IMR-90 (cell line): ENCODE results near the gene PARVB. TPM values are rescaled to one million over a fixed set of nuclear protein-coding genes. Genes with fewer than 3 reads are reported as not detected.

Source experiments
- ATAC-seq: fragments of 200-7000 bp; cut with Tn5 transposase; 2 replicates; pipeline ENCODE4 v1.9.1; 2020; ENCODE audit warnings: low read depth, mild to moderate bottlenecking, moderate library complexity
- BruUV-seq: library from RNA; stranded (reverse); fragments of 400-500 nt; replicated peaks from 2 replicates; lab custom pipeline; 2021; lab: Mats Ljungman, UMichigan
- CTCF ChIA-PET: fragments of 300-600 bp; formaldehyde crosslinking; extraction: SDS; loops from one replicate; lab custom pipeline; 2021; ENCODE audit warnings: antibody characterized with exemption; lab: Yijun Ruan, JAX
- POLR2A ChIA-PET: fragments of 300-600 bp; sonication (Branson Sonifier 250); formaldehyde crosslinking; loops from one replicate; lab custom pipeline; 2022; ENCODE audit warnings: antibody characterized with exemption; ENCODE audit not compliant: unreplicated experiment; lab: Charles Lee
- DNase-seq: peaks from one replicate; pipeline ENCODE4 v3.0.0; 2013
- H2AFZ ChIP-seq: replicated peaks from 2 replicates; pipeline ENCODE3; 2013; ENCODE audit warnings: low read length, mild to moderate bottlenecking; ENCODE audit not compliant: poor library complexity
- H2AK5ac ChIP-seq: 2 replicates; pipeline ENCODE4 v1.6.1; 2013; ENCODE audit warnings: low read depth, low read length, inconsistent platforms
- H2AK9ac ChIP-seq: replicated peaks from 2 replicates; pipeline ENCODE3; 2013; ENCODE audit warnings: mild to moderate bottlenecking, low read depth, low read length, moderate library complexity; ENCODE audit not compliant: poor library complexity
- H2BK120ac ChIP-seq: 2 replicates; pipeline ENCODE4 v1.6.1; 2013; ENCODE audit warnings: low read depth, low read length, inconsistent platforms
- H2BK15ac ChIP-seq: 3 replicates; pipeline ENCODE4 v1.6.1; 2013; ENCODE audit warnings: low read depth, low read length, inconsistent platforms
- H2BK20ac ChIP-seq: 2 replicates; pipeline ENCODE4 v1.6.1; 2013; ENCODE audit warnings: low read depth, mild to moderate bottlenecking, inconsistent platforms, low read length, moderate library complexity
- H2BK5ac ChIP-seq: 2 replicates; pipeline ENCODE4 v1.6.1; 2013; ENCODE audit warnings: mild to moderate bottlenecking, low read depth, low read length, inconsistent platforms; ENCODE audit not compliant: poor library complexity, severe bottlenecking
- H3K14ac ChIP-seq: replicated peaks from 2 replicates; pipeline ENCODE4 v1.6.1; 2013; ENCODE audit warnings: low read depth, low read length, inconsistent platforms
- H3K18ac ChIP-seq: 2 replicates; pipeline ENCODE4 v1.6.1; 2013; ENCODE audit warnings: low read depth, low read length, control low read depth
- H3K23ac ChIP-seq: 2 replicates; pipeline ENCODE4 v1.6.1; 2013; ENCODE audit warnings: low read depth, low read length, inconsistent platforms
- H3K27ac ChIP-seq: 2 replicates; pipeline ENCODE4 v1.5.1; 2013; ENCODE audit warnings: mild to moderate bottlenecking, control low read depth, low read length; ENCODE audit not compliant: insufficient read depth
- H3K27me3 ChIP-seq: 2 replicates; pipeline ENCODE4 v1.6.1; 2013; ENCODE audit warnings: low read length; ENCODE audit not compliant: control insufficient read depth, insufficient read depth
- H3K36me3 ChIP-seq: 2 replicates; pipeline ENCODE4 v1.6.1; 2013; ENCODE audit warnings: low read length, mixed read lengths; ENCODE audit not compliant: control insufficient read depth, insufficient read depth
- H3K4ac ChIP-seq: 2 replicates; pipeline ENCODE4 v1.6.1; 2013; ENCODE audit warnings: low read depth, low read length, inconsistent platforms
- H3K4me1 ChIP-seq: 2 replicates; pipeline ENCODE4 v1.6.1; 2013; ENCODE audit warnings: low read length, mixed read lengths; ENCODE audit not compliant: control insufficient read depth, insufficient read depth
- H3K4me2 ChIP-seq: 2 replicates; pipeline ENCODE4 v1.6.1; 2013; ENCODE audit warnings: low read depth, mild to moderate bottlenecking, control low read depth, low read length, moderate library complexity
- H3K4me3 ChIP-seq: 2 replicates; pipeline ENCODE4 v1.5.1; 2013; ENCODE audit warnings: low read depth, mild to moderate bottlenecking, control low read depth, low read length, moderate library complexity; ENCODE audit not compliant: insufficient read depth
- H3K56ac ChIP-seq: 2 replicates; pipeline ENCODE4 v1.6.1; 2013; ENCODE audit warnings: low read length, inconsistent platforms; ENCODE audit not compliant: insufficient read depth; ENCODE audit errors: extremely low read depth
- H3K79me1 ChIP-seq, 2 experiments: 2 replicates each; pipeline ENCODE4 v1.6.1; 2013; ENCODE audit warnings: low read length in 2 of 2, inconsistent platforms in 1 of 2, low read depth in 1 of 2
- H3K9ac ChIP-seq: 2 replicates; pipeline ENCODE4 v1.6.1; 2013; ENCODE audit warnings: low read depth, low read length, control low read depth
- H3K9me1 ChIP-seq: 2 replicates; pipeline ENCODE4 v1.6.1; 2013; ENCODE audit warnings: low read length, inconsistent platforms; ENCODE audit not compliant: insufficient read depth
- H3K9me3 ChIP-seq: 2 replicates; pipeline ENCODE4 v1.6.1; 2013; ENCODE audit warnings: low read length; ENCODE audit not compliant: control insufficient read depth, insufficient read depth
- H4K20me1 ChIP-seq: 2 replicates; pipeline ENCODE4 v1.6.1; 2013; ENCODE audit warnings: low read length, inconsistent platforms; ENCODE audit not compliant: insufficient read depth
- H4K5ac ChIP-seq: 2 replicates; pipeline ENCODE4 v1.6.1; 2013; ENCODE audit warnings: mild to moderate bottlenecking, low read depth, low read length, control low read depth
- H4K8ac ChIP-seq, 2 experiments: 2 replicates each; pipeline ENCODE4 v1.6.1; 2013; ENCODE audit warnings: low read depth in 2 of 2, low read length in 2 of 2, control low read depth in 1 of 2, inconsistent platforms in 1 of 2
- H4K91ac ChIP-seq: 2 replicates; pipeline ENCODE4 v1.6.1; 2013; ENCODE audit warnings: low read depth, low read length, inconsistent platforms; ENCODE audit not compliant: insufficient read depth
- BHLHE40 ChIP-seq: fragments of 150-350 bp; IDR thresholded peaks from 2 replicates; pipeline ENCODE4 v1.6.1; 2016; ENCODE audit warnings: mild to moderate bottlenecking, low read depth, low read length
- CEBPB ChIP-seq: IDR thresholded peaks from 2 replicates; pipeline ENCODE4 v1.6.1; 2012; ENCODE audit warnings: low read depth, low read length, improper control_type of control experiment
- CHD1 ChIP-seq: IDR thresholded peaks from 2 replicates; pipeline ENCODE4 v1.6.1; 2012; ENCODE audit warnings: low read depth, low read length, improper control_type of control experiment
- FOS ChIP-seq: fragments of 150-350 bp; IDR thresholded peaks from 2 replicates; pipeline ENCODE4 v1.6.1; 2016; ENCODE audit warnings: low read depth, low read length
- MAZ ChIP-seq: IDR thresholded peaks from 2 replicates; pipeline ENCODE4 v1.6.1; 2012; ENCODE audit warnings: low read depth, mild to moderate bottlenecking, low read length, improper control_type of control experiment, moderate library complexity, borderline replicate concordance
- MXI1 ChIP-seq: IDR thresholded peaks from 2 replicates; pipeline ENCODE4 v1.6.1; 2012; ENCODE audit warnings: low read depth, mild to moderate bottlenecking, low read length, moderate library complexity, borderline replicate concordance
- NFE2L2 ChIP-seq: fragments of 150-350 bp; IDR thresholded peaks from 2 replicates; pipeline ENCODE4 v1.6.1; 2016; ENCODE audit warnings: low read depth, mild to moderate bottlenecking, low read length
- RAD21 ChIP-seq: IDR thresholded peaks from 2 replicates; pipeline ENCODE4 v1.6.1; 2012; ENCODE audit warnings: low read length, improper control_type of control experiment
- RFX5 ChIP-seq: IDR thresholded peaks from 2 replicates; pipeline ENCODE4 v1.8.0; 2012; ENCODE audit warnings: low read depth, mild to moderate bottlenecking, low read length, moderate library complexity
- SMC3 ChIP-seq: fragments of 150-350 bp; IDR thresholded peaks from 2 replicates; pipeline ENCODE4 v1.6.1; 2016; ENCODE audit warnings: low read depth, mild to moderate bottlenecking, antibody characterized with exemption, low read length, moderate library complexity
- WGBS, 2 experiments: methylation state at CpG; one replicate each; pipeline versions ENCODE4 v1.1.5 to v1.1.7; 2013; ENCODE audit warnings: missing lambda C conversion rate in 2 of 2; ENCODE audit not compliant: insufficient read length in 1 of 2; ENCODE audit errors: extremely low coverage in 2 of 2; 5-methylcytosine and 5-hydroxymethylcytosine counted together
- dilution Hi-C: fragments of 300-500 bp; cut with HindIII; formaldehyde crosslinking; loops from one replicate; pipeline ENCODE4 v1.14.3; 2018; ENCODE audit warnings: low sequenced_read_pairs; ENCODE audit not compliant: unreplicated experiment
- in situ Hi-C: fragments of 300-500 bp; cut with MboI; formaldehyde crosslinking; loops from 3 replicates; pipeline ENCODE4 v1.14.3; 2019; ENCODE audit warnings: low sequenced_read_pairs, inconsistent platforms, mixed read lengths
- intact Hi-C: fragments of 100-400 bp; cut with micrococcal nuclease; formaldehyde crosslinking; loops from 2 replicates; pipeline ENCODE4 v1.10.0; 2022
- polyA plus RNA-seq, 3 experiments: library from polyadenylated mRNA; depleted of rRNA; stranded (reverse); fragments of >200 nt; gene quantifications; 2 replicates each; pipeline ENCODE4 v1.2.3, GENCODE V29; 2012; ENCODE audit warnings: low replicate concordance in 1 of 3
- total RNA-seq: library from RNA; depleted of rRNA; stranded (reverse); fragments of >200 nt; gene quantifications from 2 replicates; pipeline ENCODE4 v1.2.3, GENCODE V29; 2012
- TF ChIP-seq, protein P1 (sequence below): fragments of 150-350 bp; IDR thresholded peaks from 2 replicates; pipeline ENCODE4 v1.6.1; 2016; ENCODE audit warnings: low read depth, mild to moderate bottlenecking, low read length, moderate library complexity, borderline replicate concordance
- TF ChIP-seq, protein P2 (sequence below): conservative IDR thresholded peaks from 2 replicates; pipeline ENCODE4 v1.5.1; 2012; ENCODE audit warnings: mild to moderate bottlenecking, low read depth, low read length, improper control_type of control experiment
- TF ChIP-seq, protein P3 (sequence below): fragments of 150-350 bp; IDR thresholded peaks from 2 replicates; pipeline ENCODE4 v1.6.1; 2017; ENCODE audit warnings: mild to moderate bottlenecking, antibody characterized with exemption, low read length, low read depth

The PARVB gene
- total and polyA plus RNA-seq, 2 of the 4 experiments (the other 2 are of a cell fraction), result 44.3 to 53.9 TPM

DNA sequence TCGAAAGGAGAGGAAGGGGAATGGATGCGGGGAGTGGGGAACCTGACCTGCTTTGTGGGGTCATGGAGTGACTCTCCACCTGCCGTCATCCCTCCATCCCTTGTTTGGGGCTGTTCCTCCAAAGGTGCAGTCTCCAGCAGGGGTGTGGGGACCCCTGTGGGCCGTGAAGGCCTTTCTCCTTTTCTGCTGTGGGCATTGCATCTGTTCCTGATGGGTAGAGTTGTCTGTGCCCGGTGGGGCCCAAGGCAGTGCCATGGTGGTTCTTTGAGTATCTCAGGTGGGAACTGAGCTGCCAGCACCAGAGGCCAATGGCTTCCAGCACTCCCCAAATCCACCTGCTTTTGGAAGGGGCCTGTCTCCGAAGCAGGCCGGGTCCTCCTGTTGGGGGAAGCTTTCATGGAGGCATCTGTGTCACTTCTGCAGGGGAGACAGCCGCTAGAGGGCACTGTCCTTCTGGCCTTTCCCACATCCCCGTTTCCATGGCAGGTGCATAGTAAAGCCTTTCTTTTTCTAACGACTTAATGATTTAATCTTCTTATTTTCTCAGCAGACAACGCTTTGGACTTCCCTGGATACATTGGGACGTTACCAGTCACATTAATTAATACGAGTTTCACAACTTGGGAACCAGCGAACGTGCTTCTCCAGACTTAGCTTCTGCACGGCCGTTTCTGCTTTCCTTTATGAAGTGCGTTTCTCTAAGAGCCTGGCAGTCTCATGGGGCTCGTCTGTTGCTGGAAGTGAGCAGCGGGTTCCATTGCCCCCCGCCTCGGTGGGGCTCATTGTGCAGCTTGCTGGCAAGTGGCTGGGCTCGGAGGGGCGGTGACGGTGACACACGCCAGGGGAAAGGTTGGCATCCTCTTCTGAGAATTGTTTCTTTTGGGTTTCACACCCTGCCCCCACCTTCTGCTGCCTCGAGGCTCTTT lies 57.1 kb downstream of the PARVB start:
- dilution Hi-C loops, result no loop called here
- POLR2A ChIA-PET, result no interaction called here
- H3K4me2 ChIP-seq, result no peak overlapping the region
- TF ChIP-seq BHLHE40 (no peak), MXI1 (no peak), SMC3 (peak; percentile 89), MAZ (0 out of 2 replicates have a peak, but pooled peaks have one; percentile 20), RAD21 (peak; percentile 92), CHD1 (no peak), CEBPB (no peak), RFX5 (no peak), NFE2L2 (no peak), FOS (no peak)
- TF ChIP-seq, protein P1, sequence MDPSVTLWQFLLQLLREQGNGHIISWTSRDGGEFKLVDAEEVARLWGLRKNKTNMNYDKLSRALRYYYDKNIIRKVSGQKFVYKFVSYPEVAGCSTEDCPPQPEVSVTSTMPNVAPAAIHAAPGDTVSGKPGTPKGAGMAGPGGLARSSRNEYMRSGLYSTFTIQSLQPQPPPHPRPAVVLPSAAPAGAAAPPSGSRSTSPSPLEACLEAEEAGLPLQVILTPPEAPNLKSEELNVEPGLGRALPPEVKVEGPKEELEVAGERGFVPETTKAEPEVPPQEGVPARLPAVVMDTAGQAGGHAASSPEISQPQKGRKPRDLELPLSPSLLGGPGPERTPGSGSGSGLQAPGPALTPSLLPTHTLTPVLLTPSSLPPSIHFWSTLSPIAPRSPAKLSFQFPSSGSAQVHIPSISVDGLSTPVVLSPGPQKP, result no peak
- TF ChIP-seq, protein P2, sequence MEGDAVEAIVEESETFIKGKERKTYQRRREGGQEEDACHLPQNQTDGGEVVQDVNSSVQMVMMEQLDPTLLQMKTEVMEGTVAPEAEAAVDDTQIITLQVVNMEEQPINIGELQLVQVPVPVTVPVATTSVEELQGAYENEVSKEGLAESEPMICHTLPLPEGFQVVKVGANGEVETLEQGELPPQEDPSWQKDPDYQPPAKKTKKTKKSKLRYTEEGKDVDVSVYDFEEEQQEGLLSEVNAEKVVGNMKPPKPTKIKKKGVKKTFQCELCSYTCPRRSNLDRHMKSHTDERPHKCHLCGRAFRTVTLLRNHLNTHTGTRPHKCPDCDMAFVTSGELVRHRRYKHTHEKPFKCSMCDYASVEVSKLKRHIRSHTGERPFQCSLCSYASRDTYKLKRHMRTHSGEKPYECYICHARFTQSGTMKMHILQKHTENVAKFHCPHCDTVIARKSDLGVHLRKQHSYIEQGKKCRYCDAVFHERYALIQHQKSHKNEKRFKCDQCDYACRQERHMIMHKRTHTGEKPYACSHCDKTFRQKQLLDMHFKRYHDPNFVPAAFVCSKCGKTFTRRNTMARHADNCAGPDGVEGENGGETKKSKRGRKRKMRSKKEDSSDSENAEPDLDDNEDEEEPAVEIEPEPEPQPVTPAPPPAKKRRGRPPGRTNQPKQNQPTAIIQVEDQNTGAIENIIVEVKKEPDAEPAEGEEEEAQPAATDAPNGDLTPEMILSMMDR, result peak; percentile 82
- TF ChIP-seq, protein P3, sequence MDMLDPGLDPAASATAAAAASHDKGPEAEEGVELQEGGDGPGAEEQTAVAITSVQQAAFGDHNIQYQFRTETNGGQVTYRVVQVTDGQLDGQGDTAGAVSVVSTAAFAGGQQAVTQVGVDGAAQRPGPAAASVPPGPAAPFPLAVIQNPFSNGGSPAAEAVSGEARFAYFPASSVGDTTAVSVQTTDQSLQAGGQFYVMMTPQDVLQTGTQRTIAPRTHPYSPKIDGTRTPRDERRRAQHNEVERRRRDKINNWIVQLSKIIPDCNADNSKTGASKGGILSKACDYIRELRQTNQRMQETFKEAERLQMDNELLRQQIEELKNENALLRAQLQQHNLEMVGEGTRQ, result no peak

More for the DNA sequence above, 57.1 kb downstream of the PARVB start:
- Histone ChIP-seq H2BK120ac (no peak overlapping the region), H3K27me3 (no peaks in the 10 kb centered on the region), H3K9me3 (peaks cover 4% of the 10 kb centered on the region; the same call in 1 of the 2 replicates), H3K9ac (no peak overlapping the region), H3K18ac (no peak overlapping the region), H4K5ac (no peak overlapping the region), H3K4me1 (peaks cover 2% of the 10 kb centered on the region; the same call in 1 of the 2 replicates), H2AFZ (peak overlapping the region; percentile 19), H3K27ac (no peak overlapping the region), H4K91ac (no peak overlapping the region), H4K8ac (no peak overlapping the region), H2BK5ac (no peak overlapping the region), H4K20me1 (peaks cover 11% of the 10 kb centered on the region; the same call in 1 of the 2 replicates), H2BK20ac (no peak overlapping the region), H3K9me1 (0 out of 2 replicates have a peak, but pooled peaks cover 5% of the 10 kb centered on the region), H2AK5ac (no peak overlapping the region), H3K4me3 (no peak overlapping the region), H3K56ac (no peak overlapping the region), H3K79me1 (peaks cover 3% of the 10 kb centered on the region in 2 experiments; a peak in 2 of 4 replicates), H3K14ac (no peak overlapping the region), H2AK9ac (no peak overlapping the region), H3K4ac (no peak overlapping the region), H3K23ac (no peak overlapping the region), H3K36me3 (no peaks in the 10 kb centered on the region), H2BK15ac (no peak overlapping the region)
- intact Hi-C loops, result loop anchor here (1.0 to 2.0 kb wide), 3 partner anchors 88 to 545 kb away; no protein-coding TSS in a partner anchor
- DNase-seq (peak; percentile 68), ATAC-seq (peak; percentile 92)
- in situ Hi-C loops, result no loop called here
- BruUV-seq, result no TSS peak
- WGBS, 2 experiments, result 58% methylated on average over 12 of the region's 27 CpGs; no CpG with 5 or more reads in 1 of the 2 experiments
- CTCF ChIA-PET, result interaction anchor here (0.6 to 1.4 kb wide), 6 partner anchors 9 to 246 kb away, joined by 3 to 5 read pairs (median 4); no protein-coding TSS in a partner anchor
